Endothelial cell of umbilical vein (primary cell): Measurements from ENCODE around the gene COQ2. TPM values are rescaled to one million over a fixed set of nuclear protein-coding genes. Genes with fewer than 3 reads are reported as not detected.

Experiments
- BruUV-seq: library from RNA; stranded (reverse); fragments of 400-500 nt; replicated peaks from 2 replicates; lab custom pipeline; 2021; lab: Mats Ljungman, UMichigan
- CTCF ChIA-PET: fragments of 300-600, 350-600 bp; sonication (Branson Sonifier 250); formaldehyde crosslinking; loops from one replicate; lab custom pipeline; 2021; ENCODE audit warnings: antibody characterized with exemption, inconsistent platforms; lab: Charles Lee
- POLR2A ChIA-PET: fragments of 300-600, 350-600 bp; sonication (Branson Sonifier 250); formaldehyde crosslinking; loops from one replicate; lab custom pipeline; 2021; ENCODE audit warnings: antibody characterized with exemption, inconsistent platforms; lab: Charles Lee
- DNase-seq: peaks from one replicate; pipeline ENCODE4 v3.0.0-alpha.2; 2011; ENCODE audit warnings: low read depth, low spot score
- FAIRE-seq: peaks from 2 replicates; lab custom pipeline; 2011; peaks lifted over from hg19 to GRCh38; lab: Jason Lieb, UNC
- H2AFZ ChIP-seq: 2 replicates; pipeline ENCODE4 v1.6.0; 2012; ENCODE audit warnings: low read depth, low read length, control low read depth, inconsistent platforms
- H3K27ac ChIP-seq: 2 replicates; pipeline ENCODE4 v1.5.1; 2011; ENCODE audit warnings: low read depth, mild to moderate bottlenecking, control low read depth, low read length, moderate library complexity; ENCODE audit not compliant: insufficient read depth
- H3K27me3 ChIP-seq, 2 experiments: 2 replicates each; pipeline versions ENCODE4 v1.6.0 to v1.6.1; 2011; ENCODE audit warnings: low read length in 2 of 2, mixed read lengths in 1 of 2; ENCODE audit not compliant: control insufficient read depth in 2 of 2, insufficient read depth in 2 of 2
- H3K36me3 ChIP-seq, 2 experiments: 2 replicates in 1 of 2; 3 replicates in 1 of 2; pipeline ENCODE4 v1.5.1; 2011; ENCODE audit warnings: low read length in 2 of 2, mild to moderate bottlenecking in 1 of 2, moderate library complexity in 1 of 2; ENCODE audit not compliant: control insufficient read depth in 2 of 2, insufficient read depth in 2 of 2; ENCODE audit errors: extremely low read depth in 1 of 2
- H3K4me1 ChIP-seq: 3 replicates; pipeline ENCODE4 v1.5.1; 2011; ENCODE audit warnings: mild to moderate bottlenecking, low read length; ENCODE audit not compliant: control insufficient read depth, insufficient read depth; ENCODE audit errors: extremely low read depth
- H3K4me2 ChIP-seq: 2 replicates; pipeline ENCODE4 v1.6.1; 2011; ENCODE audit warnings: low read length, control low read depth, mixed read lengths; ENCODE audit not compliant: insufficient read depth
- H3K4me3 ChIP-seq, 3 experiments: fragments of 200-600 bp in 1 of 3; sonication (generic), shearing (Covaris generic) in 1 of 3; replicated peaks in 1 of 3; 2 replicates each; pipeline ENCODE4 v1.5.1; 2011 to 2016; ENCODE audit warnings: control low read depth in 3 of 3, low read length in 3 of 3, mild to moderate bottlenecking in 2 of 3, inconsistent platforms in 1 of 3, low read depth in 1 of 3, moderate library complexity in 1 of 3; ENCODE audit not compliant: insufficient read depth in 1 of 3
- H3K79me2 ChIP-seq: 2 replicates; pipeline ENCODE4 v1.6.0; 2012; ENCODE audit warnings: low read length, inconsistent platforms; ENCODE audit not compliant: control insufficient read depth, insufficient read depth
- H3K9ac ChIP-seq: replicated peaks from 2 replicates; pipeline ENCODE3; 2011; ENCODE audit warnings: low read length, control low read depth; ENCODE audit not compliant: insufficient read depth; ENCODE audit errors: extremely low read depth
- H3K9me1 ChIP-seq: replicated peaks from 3 replicates; pipeline ENCODE4 v1.6.0; 2011; ENCODE audit warnings: mild to moderate bottlenecking, low read length; ENCODE audit not compliant: control insufficient read depth, insufficient read depth; ENCODE audit errors: extremely low read depth
- H3K9me3 ChIP-seq: replicated peaks from 2 replicates; pipeline ENCODE4 v1.5.1; 2012; ENCODE audit warnings: low read length, inconsistent platforms; ENCODE audit not compliant: control insufficient read depth, insufficient read depth
- H4K20me1 ChIP-seq: replicated peaks from 2 replicates; pipeline ENCODE3; 2011; ENCODE audit warnings: mild to moderate bottlenecking, low read length; ENCODE audit not compliant: control insufficient read depth, insufficient read depth; ENCODE audit errors: extremely low read depth
- EZH2 ChIP-seq: IDR thresholded peaks from 2 replicates; pipeline ENCODE4 v1.6.1; 2012; ENCODE audit warnings: borderline replicate concordance, low read depth, mild to moderate bottlenecking, moderate library complexity, low read length, inconsistent platforms; ENCODE audit not compliant: severe bottlenecking
- FOS ChIP-seq: IDR thresholded peaks from 2 replicates; pipeline ENCODE4 v1.6.1; 2011; ENCODE audit warnings: mild to moderate bottlenecking, low read length, moderate library complexity, borderline replicate concordance; ENCODE audit not compliant: insufficient read depth
- GATA2 ChIP-seq: IDR thresholded peaks from 2 replicates; pipeline ENCODE4 v1.7.0; 2011; ENCODE audit warnings: low read depth, mild to moderate bottlenecking, moderate library complexity, mixed read lengths, low read length; ENCODE audit not compliant: insufficient read length, insufficient read depth
- JUN ChIP-seq: IDR thresholded peaks from 2 replicates; pipeline ENCODE4 v1.6.1; 2011; ENCODE audit warnings: borderline replicate concordance, low read depth; ENCODE audit not compliant: insufficient read length, insufficient read depth
- MYC ChIP-seq: IDR thresholded peaks from one replicate; pipeline ENCODE4 v1.6.1; 2011; ENCODE audit warnings: mild to moderate bottlenecking, low read depth, low read length
- POLR2A ChIP-seq: IDR thresholded peaks from 2 replicates; pipeline ENCODE4 v1.6.1; 2012; ENCODE audit warnings: low read depth, mild to moderate bottlenecking, control low read depth, low read length
- POLR2AphosphoS5 ChIP-seq: IDR thresholded peaks from 2 replicates; pipeline ENCODE4 v1.6.1; 2012; ENCODE audit warnings: low read depth, mild to moderate bottlenecking, control low read depth, low read length, moderate library complexity; ENCODE audit not compliant: insufficient read depth
- dilution Hi-C: fragments of 300-500 bp; cut with MboI; formaldehyde crosslinking; loops from one replicate; pipeline ENCODE4 v1.15.0; 2019; ENCODE audit warnings: low sequenced_read_pairs; ENCODE audit not compliant: extremely low pct_ligation_motif_present
- intact Hi-C: fragments of 100-400 bp; cut with micrococcal nuclease; formaldehyde crosslinking; loops from one replicate; pipeline ENCODE4 v1.10.0; 2022
- polyA plus RNA-seq, 4 experiments: library from polyadenylated mRNA; depleted of rRNA in 3 of 4; stranded (reverse) in 3 of 4; unstranded in 1 of 4; fragments of >200 nt; gene quantifications; 2 replicates each; pipeline versions ENCODE4 v1.2.1 to v1.2.3, GENCODE V29; 2011 to 2012; ENCODE audit warnings: missing spikeins in 1 of 4
- total RNA-seq: library from RNA; stranded (reverse); gene quantifications from 2 replicates; pipeline ENCODE4 v1.2.3, GENCODE V29; 2021
- TF ChIP-seq, protein P1 (sequence below): IDR thresholded peaks from 2 replicates; pipeline ENCODE4 v1.6.1; 2011; ENCODE audit not compliant: insufficient read depth, insufficient read length
- TF ChIP-seq, protein P2 (sequence below), 2 donors: IDR thresholded peaks; 1 replicate in 1 of 2; 2 replicates in 1 of 2; pipeline ENCODE4 v1.5.1; 2011; ENCODE audit warnings: low read length in 2 of 2, mild to moderate bottlenecking in 2 of 2, moderate library complexity in 2 of 2, control low read depth in 1 of 2, inconsistent platforms in 1 of 2, low read depth in 1 of 2; ENCODE audit not compliant: insufficient read depth in 1 of 2; ENCODE audit errors: extremely low read depth in 1 of 2

The COQ2 gene
- total and polyA plus RNA-seq, 2 donors (not counting 3 experiments of a cell fraction or from before 2014, with no cell fraction given) = 25.5 to 28.0 TPM

DNA sequence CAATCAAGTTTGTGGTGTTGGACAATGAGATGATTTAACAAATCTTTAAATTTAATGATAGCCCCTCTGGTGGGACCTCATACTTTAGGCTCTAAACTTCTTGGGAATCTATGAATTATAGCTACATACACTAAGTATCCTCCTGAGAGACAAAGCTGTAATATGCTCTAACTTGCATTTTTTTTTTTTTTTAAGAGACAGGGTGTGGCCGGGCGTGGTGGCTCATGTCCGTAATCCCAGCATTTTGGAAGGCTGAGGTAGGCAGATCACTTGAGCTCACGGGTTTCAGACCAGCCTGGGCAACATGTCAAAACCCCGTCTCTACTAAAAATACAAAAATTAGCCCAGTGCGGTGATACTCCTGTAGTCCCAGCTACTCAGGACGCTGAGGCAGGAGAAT, 23.3 kb upstream of the COQ2 start:
- H3K9ac ChIP-seq = no peak overlapping the region
- DNase-seq = no peak
- H3K79me2 ChIP-seq = no peaks in the 10 kb centered on the region
- POLR2A ChIA-PET = no interaction called here
- no peak overlapping the region for H2AFZ ChIP-seq
- FAIRE-seq = no peak
- H3K9me3 ChIP-seq = no peaks in the 10 kb centered on the region
- dilution Hi-C loops (no loop called here), intact Hi-C loops (no loop called here)
- TF ChIP-seq EZH2 = no peak
- TF ChIP-seq, protein P1, sequence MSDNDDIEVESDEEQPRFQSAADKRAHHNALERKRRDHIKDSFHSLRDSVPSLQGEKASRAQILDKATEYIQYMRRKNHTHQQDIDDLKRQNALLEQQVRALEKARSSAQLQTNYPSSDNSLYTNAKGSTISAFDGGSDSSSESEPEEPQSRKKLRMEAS = no peak
- no peak for TF ChIP-seq FOS
- TF ChIP-seq POLR2A = no peak
- no peak for TF ChIP-seq POLR2AphosphoS5
- TF ChIP-seq, protein P2, sequence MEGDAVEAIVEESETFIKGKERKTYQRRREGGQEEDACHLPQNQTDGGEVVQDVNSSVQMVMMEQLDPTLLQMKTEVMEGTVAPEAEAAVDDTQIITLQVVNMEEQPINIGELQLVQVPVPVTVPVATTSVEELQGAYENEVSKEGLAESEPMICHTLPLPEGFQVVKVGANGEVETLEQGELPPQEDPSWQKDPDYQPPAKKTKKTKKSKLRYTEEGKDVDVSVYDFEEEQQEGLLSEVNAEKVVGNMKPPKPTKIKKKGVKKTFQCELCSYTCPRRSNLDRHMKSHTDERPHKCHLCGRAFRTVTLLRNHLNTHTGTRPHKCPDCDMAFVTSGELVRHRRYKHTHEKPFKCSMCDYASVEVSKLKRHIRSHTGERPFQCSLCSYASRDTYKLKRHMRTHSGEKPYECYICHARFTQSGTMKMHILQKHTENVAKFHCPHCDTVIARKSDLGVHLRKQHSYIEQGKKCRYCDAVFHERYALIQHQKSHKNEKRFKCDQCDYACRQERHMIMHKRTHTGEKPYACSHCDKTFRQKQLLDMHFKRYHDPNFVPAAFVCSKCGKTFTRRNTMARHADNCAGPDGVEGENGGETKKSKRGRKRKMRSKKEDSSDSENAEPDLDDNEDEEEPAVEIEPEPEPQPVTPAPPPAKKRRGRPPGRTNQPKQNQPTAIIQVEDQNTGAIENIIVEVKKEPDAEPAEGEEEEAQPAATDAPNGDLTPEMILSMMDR (IDR thresholded peaks at IDR 0.05; ENCODE audit: extremely low read depth in 1 of 2, insufficient read depth in 1 of 2, low read depth in 1 of 2, low read length in 2 of 2) = no peak
- no peak for TF ChIP-seq JUN
- TF ChIP-seq GATA2 = no peak
- no peak for TF ChIP-seq MYC
- CTCF ChIA-PET = interaction anchor here (0.6 to 1.3 kb wide), 2 partner anchors 37 to 125 kb away, joined by 3 read pairs; no protein-coding TSS in a partner anchor
- H3K9me1 ChIP-seq = no peaks in the 10 kb centered on the region
- H3K27me3 ChIP-seq = no peaks in the 10 kb centered on the region
- no peak overlapping the region for H3K27ac ChIP-seq
- H3K4me3 ChIP-seq = no peak overlapping the region
- BruUV-seq = no TSS peak
- H3K4me2 ChIP-seq = no peak overlapping the region
- no peaks in the 10 kb centered on the region for H4K20me1 ChIP-seq
- H3K4me1 ChIP-seq = no peaks in the 10 kb centered on the region
- no peaks in the 10 kb centered on the region for H3K36me3 ChIP-seq
